SKM-1 (cell line): ENCODE data around the gene MLF1.
A peak's percentile ranks its signal among the peaks of the same experiment; 100 is the strongest.
"Not testable (repeated sequence)": the region's sequence is repeated elsewhere in the genome, so short reads cannot be mapped to it uniquely, and the experiment has no call there.

Source experiments
- DNase-seq: peaks from one replicate; lab custom pipeline; 2025; ENCODE audit not compliant: unreplicated experiment; lab: John Stamatoyannopoulos, UW

MLF1 gene, protein sequence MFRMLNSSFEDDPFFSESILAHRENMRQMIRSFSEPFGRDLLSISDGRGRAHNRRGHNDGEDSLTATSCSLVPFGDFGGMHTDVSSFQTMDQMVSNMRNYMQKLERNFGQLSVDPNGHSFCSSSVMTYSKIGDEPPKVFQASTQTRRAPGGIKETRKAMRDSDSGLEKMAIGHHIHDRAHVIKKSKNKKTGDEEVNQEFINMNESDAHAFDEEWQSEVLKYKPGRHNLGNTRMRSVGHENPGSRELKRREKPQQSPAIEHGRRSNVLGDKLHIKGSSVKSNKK

DNA sequence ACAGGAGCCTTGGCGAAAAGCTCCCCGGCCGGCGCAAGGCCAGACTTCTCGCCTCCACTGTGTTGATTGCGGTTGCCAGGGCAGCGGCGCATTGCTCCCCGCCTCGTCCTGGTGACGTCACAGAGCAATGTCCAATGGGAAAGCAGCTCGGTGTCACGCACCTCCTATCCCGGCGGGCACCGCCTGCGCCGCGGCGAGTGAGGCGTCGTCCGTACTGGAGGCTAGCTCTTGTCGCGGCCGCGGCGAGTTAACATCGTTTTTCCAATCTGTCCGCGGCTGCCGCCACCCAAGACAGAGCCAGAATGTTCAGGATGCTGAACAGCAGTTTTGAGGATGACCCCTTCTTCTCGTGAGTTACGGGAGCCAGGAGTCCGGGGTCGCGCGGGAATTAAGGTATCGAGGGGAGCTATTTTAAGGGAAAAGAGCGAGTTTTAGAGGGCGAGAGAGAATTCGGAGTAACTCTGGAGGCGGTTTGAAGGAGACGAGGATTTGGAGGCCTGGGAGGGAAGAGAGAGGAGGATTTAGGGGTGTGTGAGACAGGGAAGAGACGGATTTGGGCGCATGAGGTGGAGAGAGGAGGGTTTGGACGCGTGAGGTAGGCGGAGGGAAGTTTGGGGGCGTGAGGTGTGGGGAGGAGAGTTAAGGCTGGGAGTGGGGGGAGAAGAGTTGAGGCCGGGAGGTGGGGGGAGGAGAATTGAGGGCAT, at the start of gene MLF1:
TSS of gene MLF1 (plus strand) at position 196 of the 704 bp plus-strand sequence. CDS start at position 303, 107 bp downstream.
- peak; percentile 68 for DNase-seq

DNA sequence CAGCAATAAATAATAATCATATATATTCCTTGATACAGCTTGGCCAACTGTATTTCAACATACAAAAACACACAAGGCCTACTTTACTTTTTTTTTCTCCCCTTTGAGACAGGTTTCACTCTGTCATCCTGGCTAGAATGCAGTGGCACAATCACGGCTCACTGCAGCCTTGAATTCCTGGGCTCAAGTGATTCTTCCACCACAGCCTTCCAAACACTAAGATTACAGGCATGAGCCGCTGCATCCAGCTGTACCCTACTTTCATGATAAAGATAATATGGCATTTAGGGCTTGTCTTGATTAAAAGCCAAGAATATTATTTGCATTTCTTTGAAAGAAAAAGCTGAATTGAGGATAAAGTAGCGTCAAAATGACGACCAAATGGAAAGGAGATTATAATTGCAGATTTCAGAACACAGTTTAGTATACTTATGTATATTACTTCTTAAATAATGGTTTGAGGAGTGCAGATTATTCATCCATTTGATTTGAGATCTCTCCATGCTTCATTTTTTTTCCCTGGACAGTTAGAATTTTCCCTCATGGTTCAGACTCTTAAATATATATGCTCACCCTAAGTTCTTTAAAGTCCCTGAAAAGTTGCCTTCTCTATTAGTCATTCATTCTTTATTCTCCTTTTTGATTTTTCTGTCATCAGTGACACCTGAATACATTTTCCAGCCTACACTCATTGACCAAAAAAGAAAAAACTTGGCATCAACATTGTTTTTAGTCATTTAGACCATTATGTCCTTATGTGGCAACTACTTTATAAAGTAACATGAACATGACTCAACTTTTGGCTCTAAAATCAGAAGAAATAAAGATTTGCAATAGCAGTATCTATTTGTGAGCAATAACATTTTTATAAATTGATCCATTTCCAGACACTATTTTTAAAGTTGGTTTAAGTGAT, 48.5 kb upstream of the MLF1 start:
- DNase-seq, result no peak

DNA sequence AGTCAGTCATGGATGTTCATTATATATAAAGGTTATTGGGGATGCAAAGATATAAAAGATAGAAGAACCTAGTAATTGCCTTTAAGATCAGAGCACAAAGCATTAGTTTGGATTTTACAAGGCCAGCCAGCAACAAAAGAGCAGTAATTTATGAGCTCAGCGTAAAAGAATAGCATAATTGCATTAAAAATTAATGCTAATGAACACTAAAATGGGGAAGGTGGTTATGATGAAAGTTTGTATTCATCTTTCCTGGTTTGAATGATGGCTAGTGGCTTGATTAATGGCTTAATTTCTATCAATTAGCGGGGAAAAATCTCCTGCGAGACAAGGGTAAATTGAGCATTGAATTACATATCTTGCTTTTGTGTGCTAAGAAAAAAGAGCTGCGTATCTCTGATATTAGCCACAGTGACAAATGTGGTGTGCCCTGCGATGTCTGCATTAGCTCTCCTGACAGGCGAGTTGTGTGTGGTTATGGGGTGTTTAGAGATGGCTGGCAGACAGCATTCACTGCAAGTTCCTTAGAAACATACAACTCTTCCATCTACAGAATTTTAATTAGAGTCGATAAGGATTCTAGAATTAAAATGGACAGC, 42.8 kb upstream of the MLF1 start:
- DNase-seq, result no peak

DNA sequence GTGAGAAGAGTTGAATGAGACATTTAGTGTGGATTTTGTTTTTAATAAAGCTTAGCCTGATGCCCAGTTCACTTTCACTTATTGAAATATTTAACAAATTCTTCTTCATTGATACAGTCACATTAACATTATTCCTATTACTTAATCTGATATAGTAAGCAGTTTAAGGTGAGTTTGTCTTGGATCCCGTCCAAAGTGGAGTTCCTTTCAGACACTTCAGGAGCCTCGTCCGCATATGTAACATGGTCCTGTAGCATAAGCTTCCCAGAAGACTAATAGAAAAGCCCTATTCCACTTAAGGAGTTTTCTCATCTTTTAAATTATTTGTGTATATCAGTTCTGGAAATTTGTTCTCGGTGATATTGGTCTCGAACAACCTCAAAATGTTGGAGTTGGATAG, 39.7 kb upstream of the MLF1 start:
- no peak for DNase-seq

DNA sequence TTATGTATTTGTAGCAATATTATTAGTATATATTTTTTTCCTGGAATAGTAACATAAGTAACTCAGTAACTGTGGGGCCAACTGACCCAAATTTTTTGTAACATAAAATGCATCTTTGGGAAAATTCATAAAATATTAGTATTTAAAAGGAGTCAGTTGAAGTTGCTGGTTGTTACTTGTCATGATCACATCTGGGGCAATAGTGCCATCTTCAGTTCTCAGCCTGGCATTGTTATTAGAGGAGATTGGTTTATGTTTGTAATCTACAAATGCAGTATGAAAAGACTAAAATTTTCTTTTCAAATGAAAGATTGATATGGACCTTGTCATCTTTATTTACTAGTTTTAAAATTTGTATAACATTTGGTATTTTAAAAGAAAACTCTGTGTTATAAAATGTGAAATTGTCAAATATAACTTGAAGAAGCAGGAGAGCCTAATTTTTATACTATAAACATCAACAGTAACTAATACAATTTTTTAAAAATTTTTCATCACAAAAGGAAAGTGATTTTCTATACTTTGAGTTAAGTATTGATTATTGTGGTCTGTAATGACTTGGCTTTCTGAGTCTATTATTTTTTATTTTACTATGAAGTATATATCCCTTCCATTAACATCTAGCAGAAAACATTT, 38.8 kb upstream of the MLF1 start:
- no peak for DNase-seq

DNA sequence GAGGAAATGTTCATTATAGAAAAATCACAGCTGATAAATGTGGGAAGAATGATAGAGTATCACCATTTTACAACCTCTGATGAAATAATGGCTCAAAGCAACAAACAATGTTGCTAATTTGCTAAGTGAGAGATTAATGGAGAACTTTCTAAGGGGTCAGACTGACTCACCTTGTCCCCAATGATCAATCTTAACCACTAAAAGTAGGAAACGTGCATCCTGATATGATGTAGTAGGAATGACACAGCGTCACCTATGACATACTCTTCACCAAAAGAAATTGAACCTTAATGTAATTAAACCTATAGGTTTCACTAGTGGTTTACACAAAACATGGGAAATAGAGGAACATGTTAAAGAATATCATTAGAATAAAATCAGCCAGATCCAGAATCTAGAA, 35.1 kb upstream of the MLF1 start:
- DNase-seq, result no peak

DNA sequence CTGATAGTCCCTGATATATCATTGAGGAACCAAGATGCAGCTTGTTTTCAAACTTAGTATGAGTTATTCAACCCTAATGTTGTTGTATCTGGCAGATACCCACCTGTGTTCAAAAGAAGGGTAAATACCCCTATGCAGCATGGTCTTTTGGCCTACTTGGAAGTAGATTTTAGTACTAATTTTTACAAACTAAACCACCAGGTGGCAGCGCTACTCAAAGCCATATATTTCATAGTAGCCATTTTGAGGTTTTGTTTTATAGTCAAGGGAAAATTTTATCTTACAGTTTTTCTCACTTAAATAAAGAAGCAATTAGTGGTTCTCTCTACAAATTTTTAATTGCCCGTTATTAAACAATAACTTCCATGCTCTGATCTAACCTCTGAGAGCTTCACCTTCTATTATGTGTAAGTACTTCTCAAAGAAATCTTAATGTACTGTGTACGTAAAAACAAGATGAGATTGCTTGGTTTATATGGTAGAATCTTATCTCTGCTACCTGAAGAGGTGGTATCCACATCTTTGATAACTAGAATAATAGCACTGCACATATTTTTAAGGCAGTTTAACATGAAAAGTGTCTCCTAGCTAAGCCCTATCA, 31.5 kb upstream of the MLF1 start:
- peak; percentile 43 for DNase-seq

DNA sequence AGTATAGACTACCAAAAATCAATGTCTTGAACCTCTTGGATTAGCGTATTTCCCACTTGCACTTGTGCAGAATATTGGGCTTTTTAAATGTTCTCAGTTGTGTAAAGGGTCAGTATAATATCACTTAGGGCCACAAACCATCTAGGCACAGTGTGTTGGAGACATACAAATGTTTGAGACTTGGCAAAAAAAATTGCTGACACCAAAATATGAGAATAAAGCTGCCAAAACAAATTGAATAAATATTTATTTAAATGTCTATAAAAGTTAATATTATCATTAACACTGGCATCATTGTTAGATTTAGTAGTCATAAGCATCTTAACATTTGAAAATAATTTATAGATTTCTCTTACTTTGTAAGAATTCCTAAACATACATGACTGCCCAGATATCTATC, 30.9 kb upstream of the MLF1 start:
- no peak for DNase-seq

DNA sequence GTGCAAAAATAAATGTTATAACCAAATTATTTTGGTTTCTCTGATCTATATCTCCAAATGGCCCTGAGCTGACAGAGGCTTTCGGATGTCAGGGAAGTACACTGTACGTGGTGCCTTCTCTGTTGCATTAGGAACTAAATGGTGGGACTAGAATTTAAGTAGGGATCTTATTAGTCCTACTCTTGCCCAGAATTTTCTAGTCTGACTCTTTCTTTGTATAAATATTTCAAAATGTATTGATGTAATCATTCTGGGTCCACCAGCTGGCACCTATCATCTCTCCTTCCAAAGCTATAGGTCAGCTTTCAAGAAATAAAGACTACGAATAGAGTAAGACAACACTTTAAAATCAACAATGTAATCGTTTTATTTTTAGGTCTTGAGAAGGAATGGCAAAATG, 22.3 kb upstream of the MLF1 start:
- no peak for DNase-seq

DNA sequence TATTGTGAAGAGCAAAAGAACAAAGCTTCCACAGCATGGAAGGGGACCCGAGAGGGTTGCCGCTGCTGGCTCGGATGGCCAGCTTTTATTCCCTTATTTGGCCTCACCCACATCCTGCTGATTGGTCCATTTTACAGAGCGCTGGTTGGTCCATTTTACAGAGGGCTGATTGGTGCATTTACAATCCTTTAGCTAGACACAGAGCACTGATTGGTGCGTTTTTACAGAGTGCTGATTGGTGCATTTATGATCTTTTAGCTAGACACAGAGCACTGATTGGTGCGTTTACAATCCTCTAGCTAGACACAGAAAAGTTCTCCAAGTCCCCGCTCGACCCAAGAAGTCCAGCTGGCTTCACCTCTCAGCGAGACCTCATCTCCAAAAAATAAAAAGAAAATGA, 21.1 kb upstream of the MLF1 start:
- not testable (repeated sequence) for DNase-seq

DNA sequence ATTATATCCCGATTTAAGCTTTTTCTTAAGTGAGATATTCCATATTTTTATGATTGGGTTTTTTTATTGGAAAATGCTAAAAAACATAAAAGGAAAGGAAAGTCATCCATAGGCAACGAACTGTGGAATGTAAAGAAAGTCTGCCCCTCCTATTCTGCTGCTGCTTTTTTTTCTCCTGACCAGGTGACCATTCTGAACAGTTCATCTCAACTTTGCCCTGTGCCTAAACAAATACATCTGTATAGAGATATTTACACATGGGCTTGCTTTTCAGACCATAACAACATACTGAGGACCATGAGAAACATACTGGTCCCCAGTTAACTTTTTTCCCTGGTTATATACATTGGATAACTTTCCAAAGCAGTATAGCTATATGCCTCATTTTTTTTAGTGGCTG, 18.9 kb upstream of the MLF1 start:
- DNase-seq, result no peak

DNA sequence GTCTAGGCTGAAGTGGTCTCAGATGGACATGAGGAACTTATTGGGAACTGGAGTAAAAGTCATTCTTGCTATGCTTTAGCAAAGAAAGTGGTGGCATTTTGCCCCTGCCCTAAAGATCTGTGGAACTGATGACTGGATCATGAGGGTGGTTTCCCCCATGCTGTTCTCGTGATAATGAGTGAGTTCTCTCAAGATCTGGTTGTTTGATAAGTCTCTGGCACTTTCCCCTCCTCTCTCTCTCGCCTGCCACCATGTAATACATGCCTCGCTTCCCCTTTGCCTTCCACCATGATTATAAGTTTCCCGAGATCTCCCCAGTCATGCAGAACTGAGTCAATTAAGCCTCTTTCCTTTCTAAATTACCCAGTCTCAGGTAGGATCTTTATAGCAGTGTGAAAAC, 11.5 kb upstream of the MLF1 start:
- no peak for DNase-seq

DNA sequence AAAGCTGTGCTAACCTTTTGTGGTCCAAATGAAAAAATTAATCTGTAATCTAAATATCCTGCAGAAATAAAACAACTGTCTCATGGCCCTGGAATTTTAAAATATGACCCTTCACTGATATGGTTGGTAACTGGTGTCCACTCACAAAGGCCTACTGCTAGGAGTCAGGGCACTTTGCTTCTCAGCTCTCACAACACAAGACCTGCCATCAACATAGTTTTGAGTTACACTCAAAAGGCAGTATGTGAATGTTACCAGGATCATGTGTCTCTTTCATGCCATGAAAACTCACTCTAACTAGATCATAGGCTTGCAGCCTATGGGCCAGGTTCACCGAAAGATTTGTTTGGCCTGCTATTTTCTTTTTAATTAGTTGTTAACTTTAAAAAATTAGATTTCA, 10.0 kb upstream of the MLF1 start:
- DNase-seq, result no peak

DNA sequence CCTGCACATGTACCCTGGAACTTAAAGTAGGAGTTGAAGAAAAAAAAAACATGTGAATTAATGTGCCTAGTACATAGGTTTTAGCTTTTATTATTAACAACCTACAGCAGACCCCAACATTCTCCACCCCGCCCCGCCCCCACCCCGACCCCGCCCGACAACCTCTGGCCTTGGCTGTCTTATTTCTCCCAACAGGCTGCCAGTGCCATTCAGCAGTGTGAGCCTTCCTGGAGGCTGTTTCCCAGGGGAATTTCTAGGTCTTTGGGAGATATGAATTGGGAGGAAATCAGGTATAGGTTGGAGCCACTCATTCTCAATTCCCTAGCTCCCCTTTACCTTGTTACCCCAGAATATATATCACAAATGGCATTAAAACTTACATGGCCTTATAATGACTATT, 8.3 kb upstream of the MLF1 start:
- DNase-seq, result no peak

DNA sequence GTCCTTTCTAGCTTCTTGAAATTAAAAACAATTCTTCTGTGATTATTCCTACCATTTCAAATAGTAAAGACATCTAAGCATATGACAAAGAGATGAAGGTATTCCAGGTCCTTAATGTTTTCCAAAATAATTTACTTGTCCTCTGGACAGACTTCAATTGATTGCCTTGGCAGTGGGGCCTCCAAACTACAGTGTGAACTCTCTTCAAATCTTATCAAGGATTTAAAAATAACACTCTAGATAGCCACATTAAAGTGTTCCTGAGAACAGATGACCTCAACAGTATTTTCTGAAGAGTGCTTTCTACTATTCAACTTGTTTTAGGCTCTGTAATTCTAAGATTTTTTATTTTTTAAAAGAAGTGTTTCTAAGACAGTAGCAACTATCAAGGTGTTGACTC, 7.9 kb upstream of the MLF1 start:
- no peak for DNase-seq

DNA sequence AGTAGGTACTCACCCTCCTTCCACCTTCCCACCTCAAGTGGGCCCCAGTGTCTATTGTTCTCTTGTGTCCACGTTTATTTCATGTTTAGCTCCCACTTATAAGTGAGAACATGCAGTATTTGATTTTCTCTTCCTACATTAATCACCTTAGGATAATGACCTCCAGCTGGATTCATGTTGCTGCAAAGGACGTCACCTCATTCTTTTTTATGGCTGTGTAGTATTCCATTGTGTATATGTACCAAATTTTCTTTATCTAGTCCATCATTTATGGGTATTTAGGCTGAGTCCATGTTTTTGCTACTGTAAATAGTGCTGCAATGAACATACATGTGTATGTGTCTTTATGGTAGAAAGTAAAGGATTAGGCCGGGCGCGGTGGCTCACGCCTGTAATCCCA, 5.9 kb upstream of the MLF1 start:
- no peak for DNase-seq

DNA sequence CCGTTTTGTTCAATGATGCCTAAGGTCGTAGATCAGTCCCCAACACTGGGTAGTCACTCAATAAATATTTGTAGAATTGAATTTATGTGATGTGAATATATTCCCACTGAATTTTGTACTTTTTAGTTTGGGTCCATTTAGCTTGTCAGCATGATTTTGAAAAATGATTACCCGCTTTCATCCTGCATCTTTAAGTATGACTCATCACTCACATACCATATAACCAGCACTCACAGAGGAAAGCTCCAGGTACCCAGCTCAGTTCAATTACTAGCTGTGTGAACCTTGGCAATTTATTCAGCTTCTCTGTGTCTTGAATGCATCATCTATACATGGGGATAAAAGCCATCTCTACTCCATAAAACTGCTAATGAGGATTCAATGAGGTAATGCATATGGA, 2.2 kb upstream of the MLF1 start:
- DNase-seq, result no peak

DNA sequence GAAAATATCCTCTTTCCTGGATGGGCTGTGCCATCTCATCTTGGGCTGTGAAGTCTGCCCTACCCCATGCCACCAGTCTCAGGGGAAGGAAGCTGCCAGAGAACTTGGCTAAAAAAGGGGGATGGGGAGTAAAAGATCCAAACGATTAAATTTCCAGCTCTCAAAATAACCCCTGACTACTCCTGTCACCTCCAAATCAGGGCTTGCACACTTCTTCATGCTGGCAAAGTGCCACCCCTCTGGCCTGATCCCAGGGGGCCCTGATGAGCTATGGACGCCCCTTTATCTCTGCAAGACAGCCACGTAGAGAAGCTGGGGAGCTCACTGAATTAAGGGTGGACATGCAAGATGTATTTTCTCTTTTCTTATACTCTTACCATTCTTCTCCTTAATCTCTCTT, 1.2 kb upstream of the MLF1 start:
- no peak for DNase-seq

DNA sequence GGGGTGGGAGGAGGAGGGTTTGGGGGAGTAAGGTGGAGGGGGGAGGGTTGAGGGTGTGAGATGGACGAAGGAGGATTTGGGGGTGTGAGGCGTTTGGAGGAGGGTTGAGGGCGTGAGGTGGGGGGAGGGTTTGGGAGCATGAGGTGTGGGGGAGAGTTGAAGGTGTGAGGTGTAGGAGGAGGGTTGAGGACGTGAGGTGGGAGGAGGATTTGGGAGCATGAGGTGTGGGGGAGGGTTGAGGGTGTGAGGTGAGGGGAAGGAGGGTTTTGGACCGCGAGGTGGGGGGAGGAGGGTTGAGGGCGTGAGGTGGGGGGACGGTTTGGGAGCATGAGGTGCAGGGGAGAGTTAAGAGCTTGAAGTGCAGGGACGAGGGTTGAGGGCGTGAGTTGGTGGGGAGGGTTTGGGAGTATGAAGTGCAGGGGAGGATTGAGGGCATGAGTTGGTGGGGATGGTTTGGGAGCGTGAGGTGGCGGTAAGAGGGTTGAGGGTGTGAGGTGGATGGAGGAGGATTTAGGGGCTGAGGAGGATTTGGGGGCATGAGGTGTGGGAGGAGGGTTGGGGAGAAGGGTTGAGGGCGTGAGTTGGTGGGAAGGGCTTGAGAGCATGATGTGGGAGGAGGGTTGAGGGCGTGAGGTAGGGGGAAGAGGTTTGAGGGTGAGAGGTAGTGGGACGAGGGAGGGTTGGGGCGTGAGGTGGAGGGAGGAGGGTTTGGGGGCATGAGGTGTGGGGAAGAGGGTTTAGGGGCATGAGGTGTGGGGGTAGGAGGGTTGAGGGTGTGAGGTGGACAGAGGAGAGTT, 1.2 kb downstream of the MLF1 start:
- DNase-seq, result no peak

DNA sequence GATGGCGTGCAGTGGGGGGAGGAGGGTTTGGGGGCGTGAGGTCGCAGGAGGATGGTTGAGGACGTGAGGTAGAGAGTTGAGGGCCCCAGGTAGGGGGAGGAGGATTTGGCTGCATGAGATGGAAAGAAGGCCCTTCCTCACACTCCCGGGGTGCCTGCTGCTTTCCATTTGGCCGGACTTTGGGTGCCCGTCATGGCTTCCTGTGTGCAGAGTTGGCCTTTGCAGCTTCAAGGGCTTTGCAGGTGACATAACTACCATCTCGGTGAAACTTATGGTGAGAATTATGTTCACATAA, 1.7 kb downstream of the MLF1 start:
- DNase-seq, result no peak
